Vagina (tissue), 2 donors: Measurements from ENCODE around the gene DEFB131A.
"Not testable (repeated sequence)": the region's sequence is repeated elsewhere in the genome, so short reads cannot be mapped to it uniquely, and the experiment has no call there.

Experiments
- CTCF ChIP-seq, 3 experiments: fragments of 450-650 bp in 2 of 3; fragments of 200-600 bp in 1 of 3; sonication (generic) in 1 of 3; IDR thresholded peaks; one replicate each; pipeline ENCODE4 v1.5.1; 2017 to 2019; ENCODE audit warnings: antibody characterized with exemption in 3 of 3, mild to moderate bottlenecking in 2 of 3, moderate library complexity in 2 of 3
- POLR2A ChIP-seq, 2 donors: fragments of 450-650 bp; IDR thresholded peaks; one replicate each; pipeline ENCODE4 v1.6.1; 2017; ENCODE audit warnings: antibody characterized with exemption in 2 of 2, mild to moderate bottlenecking in 2 of 2, moderate library complexity in 2 of 2
- POLR2AphosphoS5 ChIP-seq, 2 donors: sonication (generic); formaldehyde crosslinking; IDR thresholded peaks; one replicate each; pipeline ENCODE4 v1.9.0; 2017; ENCODE audit warnings: antibody characterized with exemption in 2 of 2, mild to moderate bottlenecking in 2 of 2, low read depth in 1 of 2; ENCODE audit not compliant: insufficient read depth in 1 of 2

- not testable (repeated sequence) for TF ChIP-seq POLR2A (IDR thresholded peaks at IDR 0.05); CTCF (IDR thresholded peaks at IDR 0.05); POLR2AphosphoS5 (IDR thresholded peaks at IDR 0.05; ENCODE audit: insufficient read depth in 1 of 2, low read depth in 1 of 2)
These were observed 35.3 kb downstream of the DEFB131A start for GRCh38 chr4:9479466-9479865.
